D721Med (cell line): ENCODE data around the gene FAM20B.
"Not testable (repeated sequence)": the region's sequence is repeated elsewhere in the genome, so short reads cannot be mapped to it uniquely, and the experiment has no call there.

Source experiments
- DNase-seq: peaks from one replicate; pipeline ENCODE4 v3.0.0; 2011; ENCODE audit warnings: low spot score; ENCODE audit not compliant: insufficient read length
- FAIRE-seq: peaks from 2 replicates; lab custom pipeline; 2011; peaks lifted over from hg19 to GRCh38; lab: Jason Lieb, UNC
- TF ChIP-seq, protein P1 (sequence below): IDR thresholded peaks from 2 replicates; pipeline ENCODE4 v1.5.1; 2012; ENCODE audit warnings: mild to moderate bottlenecking, control low read depth; ENCODE audit not compliant: insufficient read depth; ENCODE audit errors: missing control alignments

The FAM20B gene

DNA sequence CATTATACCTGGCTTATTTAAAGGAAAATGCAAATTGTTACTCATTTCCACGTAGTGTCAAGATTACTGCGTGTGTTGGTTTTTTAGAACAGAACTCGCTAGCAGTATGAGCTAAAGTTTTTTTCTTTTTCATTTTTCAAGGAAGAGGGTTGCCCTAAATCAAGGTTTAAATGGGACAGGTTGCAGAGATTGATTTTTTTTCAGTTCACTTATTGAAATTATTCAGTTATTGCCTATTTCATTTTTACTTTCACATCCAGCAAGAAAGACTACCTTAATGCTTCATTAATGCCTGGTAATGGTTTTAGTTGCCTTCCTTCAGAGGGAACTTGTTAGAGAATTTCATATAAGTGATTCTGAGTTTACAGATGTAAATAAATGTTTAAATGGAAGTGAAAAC lies 5.6 kb downstream of the FAM20B start:
- TF ChIP-seq, protein P1, sequence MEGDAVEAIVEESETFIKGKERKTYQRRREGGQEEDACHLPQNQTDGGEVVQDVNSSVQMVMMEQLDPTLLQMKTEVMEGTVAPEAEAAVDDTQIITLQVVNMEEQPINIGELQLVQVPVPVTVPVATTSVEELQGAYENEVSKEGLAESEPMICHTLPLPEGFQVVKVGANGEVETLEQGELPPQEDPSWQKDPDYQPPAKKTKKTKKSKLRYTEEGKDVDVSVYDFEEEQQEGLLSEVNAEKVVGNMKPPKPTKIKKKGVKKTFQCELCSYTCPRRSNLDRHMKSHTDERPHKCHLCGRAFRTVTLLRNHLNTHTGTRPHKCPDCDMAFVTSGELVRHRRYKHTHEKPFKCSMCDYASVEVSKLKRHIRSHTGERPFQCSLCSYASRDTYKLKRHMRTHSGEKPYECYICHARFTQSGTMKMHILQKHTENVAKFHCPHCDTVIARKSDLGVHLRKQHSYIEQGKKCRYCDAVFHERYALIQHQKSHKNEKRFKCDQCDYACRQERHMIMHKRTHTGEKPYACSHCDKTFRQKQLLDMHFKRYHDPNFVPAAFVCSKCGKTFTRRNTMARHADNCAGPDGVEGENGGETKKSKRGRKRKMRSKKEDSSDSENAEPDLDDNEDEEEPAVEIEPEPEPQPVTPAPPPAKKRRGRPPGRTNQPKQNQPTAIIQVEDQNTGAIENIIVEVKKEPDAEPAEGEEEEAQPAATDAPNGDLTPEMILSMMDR = no peak
- FAIRE-seq = no peak
- DNase-seq = no peak

DNA sequence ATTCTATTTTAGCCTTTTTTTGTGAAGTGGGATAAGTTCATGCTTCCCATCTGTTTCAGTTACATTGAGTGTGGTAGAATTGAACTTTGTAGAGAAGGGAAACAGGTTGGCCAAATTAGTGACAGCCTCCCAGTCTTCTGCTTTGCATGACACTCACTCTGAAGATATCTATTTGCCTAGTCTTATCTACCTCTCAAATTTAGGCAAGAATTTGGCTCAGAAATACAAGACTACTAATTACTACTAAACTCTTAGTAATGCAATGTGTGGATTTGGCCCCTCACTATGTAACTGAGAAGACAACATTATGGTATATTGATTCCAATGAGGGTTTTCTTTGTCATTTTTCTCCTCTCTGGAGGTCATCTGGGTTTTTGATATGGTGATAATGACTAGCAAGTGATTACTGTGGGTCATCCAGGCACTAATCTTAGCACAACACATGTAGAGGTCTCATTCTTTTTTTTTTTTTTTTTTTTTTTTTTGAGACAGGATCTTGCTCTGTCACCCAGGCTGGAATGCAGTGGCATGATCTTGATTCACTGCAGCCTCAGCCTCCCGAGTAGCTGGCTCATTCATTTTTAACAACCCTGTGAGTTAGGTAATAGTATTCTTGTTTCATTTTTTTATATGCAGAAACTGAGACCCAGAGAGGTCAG lies 6.3 kb downstream of the FAM20B start:
- FAIRE-seq (peak; percentile 77), DNase-seq (no peak)

DNA sequence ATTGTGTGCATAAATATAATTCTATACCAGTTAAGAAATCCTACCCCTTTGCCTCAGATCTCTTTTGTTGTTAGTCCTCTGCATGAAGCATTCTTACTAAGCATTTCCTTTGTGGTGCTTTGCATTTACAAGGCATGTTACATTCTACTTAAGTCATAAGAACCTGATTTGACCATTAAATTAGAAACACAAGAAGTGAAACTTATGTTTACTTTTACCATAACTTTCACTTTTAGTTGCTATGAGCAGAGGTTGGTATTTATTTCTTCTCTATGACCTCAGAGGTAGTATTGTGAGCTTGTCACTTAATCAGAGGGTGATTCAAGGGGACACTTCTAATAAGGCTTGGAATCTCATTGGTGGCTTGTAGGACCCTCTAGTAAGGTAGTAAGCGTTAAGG lies 9.0 kb downstream of the FAM20B start:
- TF ChIP-seq, protein P1 = no peak
- DNase-seq (no peak), FAIRE-seq (peak; percentile 44)

More for the DNA sequence above, 6.3 kb downstream of the FAM20B start:
- TF ChIP-seq, protein P1 = no peak

DNA sequence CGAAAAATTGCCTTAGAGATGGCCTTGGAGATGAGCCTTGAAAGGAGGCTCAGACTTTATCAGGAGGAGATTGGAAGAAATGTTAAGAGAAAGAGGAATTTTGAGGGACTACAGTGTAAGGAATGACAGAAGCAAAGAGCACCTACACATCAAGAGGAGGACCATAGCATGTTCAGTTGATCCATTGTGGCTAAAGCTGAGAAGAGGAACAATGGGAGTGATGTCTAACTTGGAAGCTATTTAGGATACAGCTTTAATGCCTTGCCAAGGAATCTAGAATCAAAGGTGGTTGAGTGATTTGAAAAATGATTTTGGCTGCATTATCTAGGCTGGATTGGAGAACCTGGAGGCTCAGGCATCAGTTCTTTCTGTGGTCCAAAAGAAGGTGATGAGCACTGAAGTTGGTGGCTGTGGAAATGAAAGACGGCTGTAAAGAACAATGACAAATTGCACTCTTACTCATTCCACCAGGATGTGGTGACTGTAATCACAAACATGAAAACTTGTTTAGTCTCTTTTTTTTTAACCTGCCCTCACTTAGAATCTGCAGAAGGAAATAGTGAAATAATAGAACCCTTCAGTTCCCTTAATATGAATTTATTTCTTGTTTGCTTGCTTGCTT lies 11.3 kb downstream of the FAM20B start:
- TF ChIP-seq, protein P1 = no peak
- DNase-seq (no peak), FAIRE-seq (peak; percentile 48)

DNA sequence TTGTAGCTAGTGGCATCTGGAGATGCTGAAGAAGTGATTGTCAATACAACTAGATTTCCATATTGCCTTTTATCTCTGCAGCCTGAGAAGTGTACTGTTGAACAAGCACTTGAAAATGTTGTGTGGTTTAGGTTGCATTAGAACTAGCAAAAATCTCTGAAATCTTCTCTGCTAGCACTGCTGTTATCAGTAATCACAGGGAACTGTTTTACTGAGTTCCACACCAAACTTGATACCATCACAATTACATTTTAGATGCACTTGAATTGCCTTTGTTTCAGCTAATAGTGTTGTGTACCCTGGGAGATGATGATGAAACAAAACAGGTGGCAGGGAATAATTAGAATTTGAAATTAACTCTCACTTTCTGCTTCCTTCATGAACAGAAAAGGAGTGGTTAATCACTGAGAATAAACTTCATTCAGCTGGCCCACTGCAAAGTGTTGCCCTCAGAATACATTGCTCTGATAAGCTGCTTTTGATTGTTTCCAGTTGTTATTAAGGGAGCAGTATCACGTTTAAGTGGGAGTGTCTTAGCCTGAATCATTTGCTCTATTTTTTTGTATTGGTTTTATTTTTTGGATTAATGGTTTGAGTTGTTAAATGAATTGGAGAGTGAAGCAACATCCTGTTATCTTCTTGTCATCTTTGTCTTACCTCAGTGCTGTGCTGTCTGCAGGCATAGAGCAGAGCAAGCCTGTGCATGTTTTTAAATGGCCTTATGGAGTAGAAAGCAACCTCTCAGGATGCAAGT lies 13.0 kb downstream of the FAM20B start:
- FAIRE-seq (no peak), DNase-seq (no peak)

DNA sequence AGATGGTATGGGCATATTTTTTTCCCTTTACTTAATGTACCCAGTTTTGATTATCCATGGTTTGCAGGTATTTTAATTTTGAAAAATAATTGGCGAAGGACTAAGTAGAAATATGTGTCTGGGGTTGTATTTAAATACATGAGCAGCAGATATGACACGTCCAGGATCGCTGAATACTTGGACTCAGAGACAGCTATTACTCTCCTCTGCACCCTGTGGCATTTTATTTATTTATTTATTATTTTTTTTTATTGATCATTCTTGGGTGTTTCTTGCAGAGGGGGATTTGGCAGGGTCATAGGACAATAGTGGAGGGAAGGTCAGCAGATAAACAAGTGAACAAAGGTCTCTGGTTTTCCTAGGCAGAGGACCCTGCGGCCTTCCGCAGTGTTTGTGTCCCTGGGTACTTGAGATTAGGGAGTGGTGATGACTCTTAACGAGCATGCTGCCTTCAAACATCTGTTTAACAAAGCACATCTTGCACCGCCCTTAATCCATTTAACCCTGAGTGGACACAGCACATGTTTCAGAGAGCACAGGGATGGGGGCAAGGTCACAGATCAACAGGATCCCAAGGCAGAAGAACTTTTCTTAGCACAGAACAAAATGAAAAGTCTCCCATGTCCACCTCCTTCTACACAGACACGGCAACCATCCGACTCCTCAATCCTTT lies 13.9 kb downstream of the FAM20B start:
- DNase-seq, FAIRE-seq: not testable (repeated sequence)

More for the DNA sequence above, 13.0 kb downstream of the FAM20B start:
- TF ChIP-seq, protein P1 = no peak

DNA sequence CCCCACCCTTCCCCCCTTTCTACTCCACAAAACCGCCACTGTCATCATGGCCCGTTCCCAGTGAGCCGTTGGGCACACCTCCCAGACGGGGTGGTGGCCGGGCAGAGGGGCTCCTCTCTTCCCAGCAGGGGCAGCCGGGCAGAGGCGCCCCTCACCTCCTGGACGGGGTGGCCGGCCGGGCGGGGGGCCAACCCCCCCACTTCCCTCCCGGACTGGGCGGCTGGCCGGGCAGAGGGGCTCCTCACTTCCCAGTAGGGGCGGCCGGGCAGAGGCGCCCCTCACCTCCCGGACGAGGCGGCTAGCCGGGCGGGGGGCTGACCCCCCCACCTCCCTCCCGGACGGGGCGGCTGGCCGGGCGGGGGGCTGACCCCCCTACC lies 14.5 kb downstream of the FAM20B start:
- not testable (repeated sequence) for FAIRE-seq, DNase-seq

DNA sequence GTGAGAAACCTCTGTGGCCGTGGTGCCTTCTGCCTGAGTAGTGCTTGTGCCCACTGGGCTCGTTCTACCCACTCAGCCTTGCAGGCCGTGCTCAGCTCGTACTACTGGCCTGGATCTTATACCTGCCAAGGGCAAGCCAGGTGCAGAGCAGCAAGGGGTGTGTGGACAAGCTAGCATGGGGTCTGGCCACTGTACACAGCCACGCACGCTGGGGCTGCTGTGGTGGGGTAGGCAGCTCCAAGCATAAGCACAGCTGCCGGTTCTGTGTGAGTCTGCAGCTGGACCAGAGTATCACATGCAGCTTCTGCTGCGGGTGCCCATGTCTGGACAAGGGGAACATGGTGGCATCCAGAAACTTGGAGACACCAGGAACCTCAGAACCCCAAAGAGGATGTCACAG lies 16.4 kb downstream of the FAM20B start:
- TF ChIP-seq, protein P1 = no peak
- DNase-seq (no peak), FAIRE-seq (no peak)
